GM21723 (cell line): ENCODE data around the gene FAM200B.

Experiments used
- ATAC-seq: cut with Tn5 transposase; IDR thresholded peaks from one replicate; pipeline ENCODE4 v1.9.1; 2021; ENCODE audit warnings: mild to moderate bottlenecking, moderate library complexity; ENCODE audit not compliant: unreplicated experiment

Gene FAM200B

DNA sequence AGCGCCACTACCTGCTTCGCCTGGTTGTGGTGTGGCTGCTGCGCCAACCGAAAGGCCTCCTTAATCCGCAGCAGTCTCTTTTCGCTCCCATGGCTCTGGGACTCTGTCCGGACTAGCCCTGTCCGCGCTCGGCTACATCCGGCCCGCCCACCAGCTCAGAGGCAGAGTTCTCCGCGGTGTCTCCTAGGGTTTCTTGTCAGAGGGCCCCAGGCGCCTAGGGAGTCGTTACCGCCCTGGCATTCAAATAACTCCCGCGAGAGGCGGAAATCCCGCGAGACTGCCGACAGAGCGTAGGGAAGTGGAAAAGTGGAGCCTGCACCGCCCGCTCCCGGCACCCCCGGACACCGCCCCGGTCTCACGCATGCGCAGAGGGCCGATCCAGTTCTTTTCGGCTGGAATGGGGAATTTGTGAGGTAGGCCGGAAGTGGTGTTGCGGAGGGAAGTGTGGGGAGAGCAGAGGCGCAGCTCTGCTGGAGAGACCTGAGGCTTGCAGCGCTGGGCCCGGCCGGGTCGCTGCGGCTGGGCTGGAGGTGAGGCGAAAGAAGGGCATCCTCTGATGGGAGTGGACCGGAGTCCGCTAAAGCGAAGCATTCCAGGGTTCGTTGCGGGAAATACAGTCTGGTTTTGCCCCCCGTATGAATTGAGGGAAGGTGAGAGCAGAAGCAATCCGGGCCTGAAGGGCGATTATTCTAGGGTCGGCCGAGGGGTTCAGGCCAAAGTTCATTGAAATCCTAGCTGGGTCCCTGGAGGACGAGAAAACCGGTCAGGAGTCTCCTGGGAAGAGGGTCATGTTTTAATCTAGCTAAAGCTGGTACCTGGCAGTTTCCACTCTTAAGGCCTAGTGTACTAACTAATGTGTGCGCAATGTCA lies at the start of gene FAM200B:
TSS of gene FAM200B (plus strand) at position 456 of the 870 bp plus-strand sequence. CDS start 5,151 bp downstream, outside the sequence.
- peak; percentile 93 for ATAC-seq

DNA sequence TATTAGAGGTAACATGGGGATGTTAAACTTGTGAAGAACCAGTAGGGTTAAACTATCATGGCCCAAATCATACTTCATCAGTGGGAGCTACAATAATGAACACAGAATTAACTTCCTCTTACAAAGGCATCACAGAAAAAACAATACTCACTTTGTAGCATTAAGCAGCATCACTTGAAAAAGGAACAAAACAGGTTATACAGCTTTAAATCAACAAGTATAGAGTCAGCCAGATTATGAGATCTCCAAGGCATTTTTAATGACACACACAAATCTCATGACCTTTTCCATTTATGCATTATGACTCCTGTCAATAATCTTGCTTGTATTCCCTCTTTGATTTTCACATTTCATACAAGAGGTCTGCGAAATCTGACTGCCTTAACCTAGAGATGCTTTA lies 44.8 kb upstream of the FAM200B start:
- no peak for ATAC-seq

DNA sequence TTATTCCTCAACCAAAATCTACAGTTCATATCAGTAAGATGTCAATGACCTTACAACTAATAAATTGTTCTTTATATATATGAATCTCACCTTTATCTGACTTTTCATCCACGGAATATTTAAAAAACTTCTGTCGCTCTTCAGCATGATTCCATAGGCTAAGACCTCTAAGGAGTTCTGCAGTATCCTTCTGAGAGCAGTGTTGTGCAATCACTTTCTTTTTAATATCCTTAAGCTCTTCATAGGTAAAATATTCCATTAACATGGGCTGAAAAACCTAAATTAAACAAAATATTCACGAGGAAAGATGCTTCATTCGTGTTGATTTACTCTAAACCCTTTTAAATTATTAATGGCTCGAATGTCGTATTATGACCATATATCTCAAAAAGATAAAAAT lies 43.2 kb upstream of the FAM200B start:
- no peak for ATAC-seq

DNA sequence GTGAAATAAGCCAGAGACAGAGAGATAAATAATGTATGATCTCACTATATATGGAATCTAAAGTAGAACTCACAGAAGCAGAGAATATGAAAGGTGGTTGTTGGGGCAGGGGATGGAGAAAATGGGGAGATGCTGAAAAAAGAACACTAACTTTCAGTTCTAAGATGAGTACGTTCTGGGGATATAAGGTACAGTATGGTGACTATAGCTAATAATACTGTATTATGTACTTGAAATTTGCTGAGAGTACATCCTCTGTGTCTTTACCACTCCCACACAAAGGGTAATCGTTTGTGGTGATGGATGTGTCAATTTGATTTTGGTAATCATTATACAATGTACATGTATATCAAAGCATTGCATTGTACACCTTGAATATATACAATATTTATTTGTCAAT lies 33.0 kb upstream of the FAM200B start:
- ATAC-seq = peak; percentile 31

GRCh38 chr4:15649914-15650545 lies 31.6 kb upstream of the FAM200B start:
- peak; percentile 46 for ATAC-seq

DNA sequence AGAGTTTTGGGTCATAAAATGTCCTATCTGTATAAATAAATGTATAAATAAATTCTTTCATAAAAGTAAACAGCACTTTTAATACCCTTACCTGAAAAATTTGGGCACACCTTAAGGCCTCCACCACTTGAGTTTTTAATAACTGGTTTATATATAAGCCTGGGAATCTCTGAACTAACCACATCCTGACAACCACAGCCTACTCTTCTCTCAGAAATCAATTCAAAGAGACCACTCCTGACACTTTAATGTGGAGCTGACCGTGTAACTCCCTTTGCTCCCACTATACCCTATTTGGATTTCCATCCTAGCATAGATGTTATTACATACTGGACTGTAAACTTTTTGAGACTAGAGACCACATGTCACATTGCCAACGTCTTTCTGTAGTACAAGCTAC lies 30.0 kb upstream of the FAM200B start:
- no peak for ATAC-seq

DNA sequence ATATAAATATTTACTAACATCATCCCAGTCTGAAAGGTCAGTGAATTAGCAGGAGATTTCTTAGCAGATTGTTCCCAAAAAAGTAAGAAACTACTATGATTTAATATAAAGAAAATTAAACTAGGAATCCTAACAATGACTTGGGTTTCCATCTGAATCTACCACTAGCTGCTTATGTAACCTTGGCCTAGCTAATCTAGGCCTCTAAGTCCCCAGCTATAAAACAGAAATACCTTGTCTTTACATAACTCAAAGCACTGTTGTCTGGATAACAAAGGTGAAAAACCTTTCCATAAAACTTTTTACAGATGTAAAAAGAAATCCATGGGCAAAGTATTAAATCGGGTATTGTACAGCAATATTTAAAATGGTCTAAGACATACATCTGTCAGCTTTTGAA lies 29.4 kb upstream of the FAM200B start:
- no peak for ATAC-seq

DNA sequence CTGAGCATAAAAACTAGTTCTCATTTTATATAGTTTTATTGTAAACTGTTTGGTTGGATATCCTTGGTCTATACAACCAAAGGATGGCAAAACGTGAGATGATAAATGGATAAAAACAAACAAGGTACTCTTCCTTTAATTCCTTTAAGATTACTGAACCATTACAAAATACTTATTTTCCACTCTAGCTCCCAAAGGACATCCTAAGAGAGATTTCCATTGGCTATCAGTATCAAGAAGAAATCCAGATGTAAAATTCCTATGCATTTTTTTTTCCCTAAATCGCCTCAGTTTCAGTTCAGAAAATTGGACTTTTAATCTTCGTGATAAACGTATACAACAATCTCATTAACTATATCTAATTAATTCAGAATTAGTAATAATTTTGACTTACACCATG lies 28.8 kb upstream of the FAM200B start:
- no peak for ATAC-seq

GRCh38 chr4:15653420-15653819 lies 28.2 kb upstream of the FAM200B start:
- ATAC-seq = no peak

DNA sequence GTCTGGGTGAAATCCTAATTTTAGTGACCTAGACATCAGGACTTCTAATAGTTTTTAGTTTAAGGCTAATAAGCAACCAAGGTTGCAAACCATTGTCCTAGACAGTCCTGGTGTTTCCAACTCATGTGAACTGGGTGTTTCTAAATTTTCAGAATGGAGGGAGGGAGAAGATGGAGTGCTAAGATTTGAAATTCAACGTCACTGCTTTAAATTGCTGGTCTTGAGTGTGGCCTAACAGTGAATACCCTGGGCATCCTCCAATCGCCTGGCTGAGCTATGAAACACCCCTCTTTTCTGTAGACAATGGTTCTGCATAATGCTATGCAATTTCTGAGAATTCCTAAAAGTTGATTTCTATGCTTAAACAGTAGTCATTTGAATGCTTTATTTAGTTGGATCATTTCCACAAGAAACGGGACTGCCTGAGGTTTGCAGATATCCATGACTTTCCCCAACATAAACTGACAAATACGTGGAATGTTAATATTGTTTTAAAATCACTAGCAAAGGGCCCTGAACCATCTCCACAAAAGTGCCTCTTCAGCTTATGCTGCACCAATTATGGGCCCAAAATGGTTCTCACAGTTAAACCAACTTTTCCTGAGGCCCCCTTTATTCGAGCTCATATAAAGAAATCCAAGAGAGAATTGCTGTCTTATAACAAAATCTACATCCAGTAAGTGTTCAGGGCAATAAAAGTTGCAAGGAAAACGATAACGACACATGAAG lies 27.6 kb upstream of the FAM200B start:
- peak; percentile 33 for ATAC-seq

- peak; percentile 51 for ATAC-seq
Measured at GRCh38 chr4:15654593-15655222, 26.9 kb upstream of the FAM200B start.

DNA sequence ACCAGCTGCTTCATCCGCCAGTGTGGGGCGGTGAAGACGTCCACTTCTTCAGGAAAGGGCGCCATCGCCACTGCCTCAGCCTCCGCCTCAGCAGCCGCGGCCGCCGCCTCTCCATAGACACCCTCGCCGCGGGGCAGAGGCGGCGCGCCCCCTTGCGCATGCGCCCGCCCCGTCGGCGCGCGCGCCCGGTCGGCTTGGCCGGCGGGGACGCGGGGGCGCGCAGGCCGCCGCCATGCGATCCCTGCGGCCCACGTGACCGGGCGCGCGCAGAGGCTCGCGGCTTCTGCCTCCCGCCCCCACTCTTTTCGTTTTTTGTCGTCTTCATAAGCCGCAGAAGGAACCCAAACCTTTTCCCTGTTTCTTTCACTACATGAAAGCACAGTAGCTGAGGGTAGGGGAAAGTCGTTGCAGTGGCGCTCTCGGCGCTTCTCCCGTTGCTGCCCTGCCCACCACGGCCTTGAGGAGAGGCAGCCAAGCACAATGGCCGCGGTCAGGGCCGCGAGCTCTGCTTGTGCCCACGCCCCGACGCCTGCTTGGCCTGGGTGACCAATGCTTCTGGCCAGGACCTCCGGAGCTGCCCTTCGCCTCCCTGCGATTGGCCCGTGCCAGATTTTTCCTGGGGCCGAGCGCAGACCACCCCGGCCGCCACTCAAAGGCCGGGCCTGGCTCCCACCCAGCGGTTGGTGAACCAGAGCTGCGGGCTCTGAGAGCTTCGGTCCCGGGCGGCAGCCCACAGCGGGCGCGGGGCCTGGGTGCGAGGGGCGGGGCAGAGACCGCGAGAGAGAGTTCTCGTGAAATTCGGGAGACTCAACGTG lies 26.2 kb upstream of the FAM200B start, which contains the start of gene FBXL5:
TSS of gene FBXL5 (minus strand) at position 135 of the 815 bp plus-strand sequence. CDS start at position 65, 70 bp downstream.
- ATAC-seq = peak; percentile 67

GRCh38 chr4:15656038-15656470 lies 25.6 kb upstream of the FAM200B start:
- ATAC-seq = no peak

- no peak for ATAC-seq
Measured at GRCh38 chr4:15657366-15657765, 24.3 kb upstream of the FAM200B start.

- no peak for ATAC-seq
Measured at GRCh38 chr4:15658136-15658770, 23.4 kb upstream of the FAM200B start.

DNA sequence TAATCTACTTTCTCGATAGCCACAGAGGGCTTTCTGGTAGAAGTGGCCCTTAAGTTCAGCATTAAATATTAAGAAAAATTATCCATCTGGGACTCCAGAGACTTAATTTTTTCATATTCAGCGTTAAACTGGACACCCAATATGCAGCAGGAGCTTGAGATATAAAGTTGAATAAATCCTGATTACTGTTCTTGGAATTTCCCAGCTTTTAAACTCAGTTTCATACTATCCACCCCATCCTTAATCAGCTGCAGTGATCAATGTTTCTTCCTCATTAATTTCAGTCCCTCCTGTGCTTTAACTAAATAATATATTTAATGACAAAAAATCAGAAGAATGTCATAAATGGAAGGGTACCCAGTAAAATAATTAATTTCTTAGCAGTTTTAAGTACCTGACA lies 22.8 kb upstream of the FAM200B start:
- no peak for ATAC-seq

DNA sequence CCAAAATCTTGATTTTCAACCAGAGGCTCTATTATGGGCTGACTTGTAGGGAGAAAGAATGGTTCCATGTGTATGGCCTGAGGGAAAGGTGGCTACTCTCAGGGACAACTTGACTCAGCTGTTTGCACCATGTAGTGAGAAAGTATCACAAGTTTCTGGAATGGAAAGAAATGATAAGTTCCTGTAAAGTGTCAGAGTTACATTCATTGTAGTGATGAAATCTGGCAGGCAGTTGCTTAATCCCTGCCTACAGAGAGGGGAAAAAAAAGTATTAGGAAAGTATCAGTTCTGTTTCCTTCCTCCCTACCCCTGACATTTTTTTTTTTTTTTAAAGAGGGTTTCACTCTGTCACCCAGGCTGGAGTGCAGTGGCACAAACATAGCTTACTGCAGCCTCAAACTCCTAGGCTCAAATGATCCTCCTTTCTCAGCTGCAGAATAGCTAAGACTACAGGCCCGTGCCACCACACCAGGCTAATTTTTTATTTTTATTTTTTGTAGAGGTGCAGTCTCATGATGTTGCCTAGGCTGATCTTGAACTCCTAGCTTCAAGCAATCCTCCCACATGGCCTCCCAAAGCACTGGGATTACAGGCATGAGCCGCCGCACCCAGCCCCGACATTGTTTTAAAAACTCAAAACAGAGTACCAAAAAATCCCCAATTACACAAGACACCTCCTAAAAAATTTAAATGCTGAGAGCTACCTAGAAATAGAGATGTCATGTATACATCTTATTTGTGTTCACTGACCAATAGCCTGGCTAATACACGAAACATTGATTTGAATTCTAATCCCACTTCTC lies 21.7 kb upstream of the FAM200B start:
- no peak for ATAC-seq

DNA sequence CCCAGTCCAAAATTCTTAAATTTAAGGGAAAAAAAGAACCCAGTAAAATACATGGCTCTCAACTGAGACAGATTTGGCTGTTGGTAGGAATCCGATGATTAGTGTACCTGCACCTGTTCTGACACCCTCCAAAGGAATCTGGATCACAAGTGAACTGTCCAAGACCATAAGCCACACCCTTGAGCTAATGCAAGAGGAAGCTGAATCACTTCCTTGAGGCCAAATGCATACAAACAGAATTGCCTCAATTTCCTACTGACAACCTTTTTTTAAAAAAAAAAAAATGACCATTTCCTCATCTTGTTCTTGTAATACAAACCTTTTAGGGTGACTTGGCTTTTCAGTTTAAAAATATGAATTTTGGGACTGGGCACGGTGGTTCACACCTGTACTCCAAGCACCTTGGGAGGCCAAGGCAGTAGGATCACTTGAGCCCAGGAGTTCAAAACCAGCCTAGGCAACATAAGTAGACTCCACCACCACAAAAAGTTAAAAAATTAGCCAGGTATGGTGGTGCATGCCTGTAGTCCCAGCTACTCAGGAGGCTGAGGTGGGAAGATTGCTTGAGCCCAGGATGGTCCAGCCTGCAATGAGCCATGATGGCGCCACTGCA lies 15.8 kb upstream of the FAM200B start:
- no peak for ATAC-seq
